HG03442 (cell line): Measurements from ENCODE around the gene CRYBG1.
"Not testable (repeated sequence)": the region's sequence is repeated elsewhere in the genome, so short reads cannot be mapped to it uniquely, and the experiment has no call there.

Source experiments
- ATAC-seq: cut with Tn5 transposase; IDR thresholded peaks from one replicate; pipeline ENCODE4 v1.9.1; 2021; ENCODE audit warnings: mild to moderate bottlenecking, moderate library complexity; ENCODE audit not compliant: unreplicated experiment

The CRYBG1 gene

DNA sequence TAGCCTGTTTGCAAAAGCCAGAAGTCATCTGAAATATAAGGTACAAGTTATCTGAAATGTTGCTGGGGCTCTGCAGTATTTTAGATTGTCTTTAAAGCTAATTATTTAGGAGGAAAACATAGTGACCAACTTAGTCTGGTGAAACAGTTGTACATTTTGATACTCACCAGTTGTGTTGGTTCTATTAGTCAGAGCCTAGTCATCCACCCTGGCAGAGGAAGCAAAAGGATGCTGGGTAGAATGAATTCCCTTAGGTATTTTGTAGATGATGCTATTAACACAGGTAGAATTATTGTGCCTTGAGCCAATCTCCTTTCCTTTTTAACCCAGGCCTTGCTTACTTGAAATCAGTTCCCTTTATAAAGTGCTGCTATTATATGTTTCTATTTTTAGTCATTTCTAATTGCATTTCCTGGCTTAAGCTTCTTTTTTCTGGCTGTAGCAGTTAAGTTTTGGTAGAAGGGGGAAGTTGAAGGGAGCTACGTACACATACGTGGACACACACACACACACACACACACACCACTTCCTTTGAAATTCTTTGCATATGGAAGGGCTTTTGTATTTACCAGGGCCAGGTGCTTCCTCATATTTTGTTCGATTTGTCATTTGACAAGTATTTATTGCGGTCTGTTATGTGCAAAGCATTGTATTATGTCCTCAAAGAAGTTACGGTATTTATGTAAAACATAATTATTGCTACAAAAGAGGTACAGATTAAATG, 186.3 kb downstream of the CRYBG1 start:
- no peak for ATAC-seq

DNA sequence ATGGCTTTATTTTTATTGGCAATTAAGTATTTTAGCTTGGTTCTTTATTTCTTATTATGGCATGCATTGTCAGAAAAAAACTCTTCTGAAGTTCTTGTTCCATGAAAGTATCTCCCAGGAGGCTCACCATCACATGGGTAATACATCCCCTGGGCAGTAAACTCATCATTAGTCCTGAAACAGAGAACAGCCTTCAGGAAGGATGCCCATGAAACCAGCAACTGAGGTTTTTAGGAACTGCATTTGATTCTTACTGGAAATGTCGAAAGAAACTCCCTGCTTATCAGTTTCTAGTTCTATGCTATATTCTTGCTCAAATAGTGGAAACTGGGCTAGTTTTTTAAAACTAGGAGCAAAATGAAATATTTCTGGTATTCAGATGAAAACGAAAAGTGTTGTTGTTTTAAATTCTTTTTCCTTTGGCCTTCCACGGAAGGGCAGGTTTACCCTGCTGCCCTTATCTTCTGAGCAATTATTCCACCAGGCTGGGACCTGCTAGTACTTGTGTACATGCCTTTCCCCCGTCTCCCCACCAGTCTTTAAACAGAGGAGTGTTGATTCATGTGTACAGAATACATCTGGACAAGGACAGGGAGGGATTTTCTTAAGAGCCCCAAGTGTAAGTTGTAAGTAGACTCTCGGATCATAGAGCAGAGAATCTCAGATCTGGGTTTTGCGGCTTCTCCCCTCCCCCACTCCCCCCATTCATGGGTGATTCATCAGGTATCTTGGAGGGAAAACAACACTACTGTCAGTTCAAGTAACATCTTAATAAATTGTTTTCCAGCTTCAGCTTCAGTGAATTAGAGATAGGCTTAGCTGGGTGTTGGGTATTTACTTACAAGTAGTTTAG, 187.3 kb downstream of the CRYBG1 start:
- ATAC-seq, result no peak

DNA sequence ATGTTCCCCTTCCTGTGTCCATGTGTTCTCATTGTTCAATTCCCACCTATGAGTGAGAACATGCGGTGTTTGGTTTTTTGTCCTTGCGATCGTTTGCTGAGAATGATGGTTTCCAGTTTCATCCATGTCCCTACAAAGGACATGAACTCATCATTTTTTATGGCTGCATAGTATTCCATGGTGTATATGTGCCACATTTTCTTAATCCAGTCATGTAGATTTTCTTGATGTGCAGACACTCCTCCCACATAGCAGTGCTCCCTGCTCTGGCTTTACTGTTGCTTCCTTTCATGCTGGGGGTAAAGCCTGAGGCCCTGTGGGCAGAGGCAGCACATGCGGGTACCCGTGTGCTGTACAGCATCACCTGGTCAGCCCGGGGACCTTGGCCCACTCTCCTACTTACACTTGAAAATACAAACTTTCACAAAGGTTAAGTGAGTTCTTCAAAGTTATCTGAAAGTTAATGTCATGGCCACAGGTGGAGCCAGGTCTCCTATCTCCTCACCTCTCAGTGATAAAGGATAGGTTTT, 188.5 kb downstream of the CRYBG1 start:
- ATAC-seq, result not testable (repeated sequence)

DNA sequence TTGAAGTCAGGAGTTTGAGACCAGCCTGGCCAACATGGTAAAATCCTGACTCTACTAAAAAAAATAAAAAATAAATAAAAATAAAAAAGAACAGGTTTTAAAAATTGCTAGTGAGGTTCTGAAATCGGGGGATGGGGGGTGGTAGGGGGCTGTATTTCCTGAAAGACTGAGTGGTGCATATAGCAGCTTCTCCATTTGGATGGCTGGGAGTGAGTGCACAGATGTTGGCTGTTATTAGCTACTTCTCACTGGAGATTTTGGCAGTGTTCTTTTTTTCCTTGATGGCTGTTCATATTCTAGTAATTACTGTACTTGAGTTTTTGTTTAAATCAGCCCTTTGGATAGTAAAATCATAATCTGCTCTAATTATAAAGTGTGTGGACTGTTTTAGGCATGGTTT, 189.0 kb downstream of the CRYBG1 start:
- ATAC-seq, result no peak

DNA sequence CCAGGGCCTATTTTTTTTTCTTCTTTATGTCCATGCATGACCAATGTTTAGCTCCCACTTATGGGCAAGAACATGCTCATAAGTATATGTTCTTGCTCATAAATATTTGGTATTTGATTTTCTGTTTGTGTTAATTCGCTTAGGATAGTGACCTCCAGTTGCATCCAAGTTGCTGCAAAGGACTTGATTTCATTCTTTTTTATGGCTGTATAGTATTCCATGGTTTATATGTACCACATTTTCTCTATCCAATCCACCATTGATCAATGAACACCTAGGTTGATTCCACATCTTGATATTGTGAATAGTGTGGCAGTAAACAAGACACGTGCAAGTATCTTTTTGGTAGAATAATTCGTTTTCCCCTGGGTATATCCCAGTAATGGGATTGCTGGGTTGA, 190.6 kb downstream of the CRYBG1 start:
- no peak for ATAC-seq

DNA sequence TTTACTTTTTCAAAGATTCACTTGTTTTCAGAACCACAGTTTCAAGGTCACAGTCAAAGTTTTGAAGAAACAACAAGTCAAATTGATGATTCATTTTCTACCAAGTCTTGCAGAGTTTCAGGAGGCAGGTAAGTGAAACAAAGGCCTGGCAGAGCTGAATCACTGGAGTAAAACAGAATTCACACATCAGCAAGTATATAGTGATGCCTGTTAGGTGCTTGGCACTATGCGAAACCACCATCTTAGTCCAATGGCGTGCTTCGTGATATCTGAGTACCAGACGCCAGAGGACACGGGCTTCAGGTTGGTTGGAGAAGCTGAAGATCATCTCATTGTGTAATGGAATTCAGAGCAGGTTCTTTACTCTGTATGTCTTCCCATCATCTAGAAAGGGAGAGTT, 192.9 kb downstream of the CRYBG1 start:
- ATAC-seq, result no peak

DNA sequence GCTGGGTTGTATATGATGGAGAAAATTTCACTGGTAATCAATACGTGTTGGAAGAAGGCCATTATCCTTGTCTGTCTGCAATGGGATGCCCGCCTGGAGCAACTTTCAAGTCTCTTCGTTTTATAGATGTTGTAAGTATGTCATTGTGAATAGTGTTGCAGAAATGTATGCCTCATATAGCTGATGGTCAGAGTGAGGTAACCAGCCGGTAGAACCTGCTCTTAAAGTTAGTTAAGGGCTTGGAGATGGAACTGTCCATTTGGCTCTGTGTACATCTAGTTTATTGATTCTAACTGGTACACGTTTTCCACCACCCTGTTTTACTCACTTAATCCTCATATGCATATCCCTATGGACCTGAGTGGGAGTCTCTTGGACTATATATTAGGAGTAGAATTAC, 195.2 kb downstream of the CRYBG1 start:
- no peak for ATAC-seq

DNA sequence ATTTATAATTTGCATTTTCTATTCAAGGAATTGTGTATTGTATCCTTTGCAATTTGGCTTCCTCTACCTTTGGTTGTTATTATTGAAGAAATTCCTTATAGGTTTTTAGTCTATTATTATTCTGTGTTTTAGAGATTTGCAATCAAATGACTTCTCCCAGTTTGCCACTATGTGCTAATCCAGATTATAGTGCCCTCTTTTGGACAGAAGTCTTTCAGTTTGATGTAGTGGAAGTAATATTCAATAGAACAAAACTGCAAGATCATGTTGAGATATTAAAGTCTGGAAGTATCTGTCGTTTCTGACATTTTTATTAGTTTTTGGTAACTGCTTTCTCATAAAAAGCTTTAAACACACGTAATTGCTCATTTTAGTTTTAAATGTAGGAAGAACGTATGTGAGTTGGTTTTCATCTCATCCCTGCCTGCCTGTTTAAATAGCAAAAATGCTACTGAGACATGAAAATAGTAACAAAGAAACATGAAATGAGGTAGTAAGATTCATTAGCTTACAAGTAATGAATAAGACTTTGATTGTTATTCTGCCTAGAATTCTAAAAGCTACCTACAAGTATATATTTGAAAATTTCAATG, 195.9 kb downstream of the CRYBG1 start:
- ATAC-seq, result no peak

DNA sequence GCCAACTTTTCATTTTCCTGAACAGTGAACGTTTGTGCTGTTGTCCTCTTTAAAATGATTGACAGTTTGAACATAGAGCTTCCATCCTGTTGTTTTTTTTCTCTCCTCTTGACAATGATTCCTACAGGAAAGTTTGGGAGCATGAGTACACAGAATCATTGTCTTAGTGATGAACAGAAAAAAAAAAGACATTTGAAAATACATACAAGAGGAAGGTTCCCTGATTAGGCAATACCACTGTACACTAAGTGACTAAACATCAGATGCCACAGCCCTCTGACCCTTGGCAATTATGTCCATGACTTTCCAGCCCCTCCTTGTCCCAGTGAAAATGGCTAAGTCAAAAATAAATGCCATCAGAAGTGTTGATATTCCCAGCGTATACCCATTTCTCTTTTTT, 197.3 kb downstream of the CRYBG1 start:
- ATAC-seq, result no peak

DNA sequence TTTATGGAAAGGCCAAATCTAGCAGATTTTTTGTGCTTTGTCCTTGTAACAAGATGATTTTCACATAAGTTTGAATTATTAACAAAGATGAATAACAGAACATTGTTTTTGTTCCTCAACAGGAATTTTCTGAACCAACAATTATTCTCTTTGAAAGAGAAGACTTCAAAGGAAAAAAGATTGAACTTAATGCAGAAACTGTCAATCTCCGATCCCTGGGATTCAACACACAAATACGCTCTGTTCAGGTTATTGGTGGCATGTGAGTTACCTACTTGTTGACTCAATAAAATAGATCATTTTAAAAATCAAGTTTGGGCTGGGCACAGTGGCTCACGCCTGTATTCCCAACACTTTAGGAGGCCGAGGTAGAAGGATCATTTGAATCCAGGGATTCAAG, 197.8 kb downstream of the CRYBG1 start:
- no peak for ATAC-seq

DNA sequence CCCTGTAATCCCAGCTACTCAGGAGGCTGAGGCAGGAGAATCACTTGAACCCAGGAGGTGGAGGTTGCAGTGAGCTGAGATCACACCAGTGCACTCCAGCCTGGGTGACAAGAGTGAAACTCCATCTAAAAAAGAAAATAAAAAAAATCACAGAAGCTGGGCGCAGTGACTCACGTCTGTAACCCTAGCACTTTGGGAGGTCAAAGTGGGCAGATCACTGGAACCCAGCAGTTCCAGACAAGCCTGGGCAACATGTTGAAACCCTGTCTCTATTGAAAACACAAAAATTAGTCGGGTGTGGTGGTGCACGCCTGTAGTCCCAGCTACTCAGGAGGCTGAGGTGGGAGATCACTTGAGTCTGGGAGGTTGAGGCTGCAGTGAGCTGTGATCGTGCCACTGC, 199.1 kb downstream of the CRYBG1 start:
- ATAC-seq, result not testable (repeated sequence)

DNA sequence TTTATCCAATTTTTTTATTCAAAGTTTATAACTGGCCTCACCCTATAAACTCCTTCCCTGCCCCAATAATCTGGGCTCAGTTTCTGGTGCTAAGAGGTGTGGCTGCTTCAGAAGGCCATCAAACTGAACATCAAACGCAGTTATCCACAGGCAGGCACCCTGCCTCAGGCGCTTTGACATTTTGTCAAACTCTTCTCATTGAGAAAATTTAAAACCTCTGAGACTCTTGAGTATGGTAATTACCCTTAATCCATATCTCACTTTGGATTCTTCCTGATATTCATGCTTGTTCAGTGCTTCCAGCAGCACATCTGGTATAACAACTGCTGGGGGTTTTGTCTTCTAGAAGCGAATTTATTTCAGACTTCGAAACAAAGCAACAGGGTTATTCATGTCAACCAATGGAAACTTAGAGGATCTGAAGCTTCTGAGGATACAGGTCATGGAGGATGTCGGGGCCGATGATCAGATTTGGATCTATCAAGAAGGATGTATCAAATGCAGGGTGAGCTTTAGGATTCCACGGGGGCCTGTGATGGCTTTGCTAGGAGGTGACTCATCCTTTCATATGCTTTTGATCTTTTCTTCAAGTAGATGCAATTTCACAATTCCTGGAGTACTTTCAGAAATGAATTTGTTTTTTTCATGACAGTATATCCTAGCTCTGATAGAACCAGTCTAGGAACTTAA, 200.6 kb downstream of the CRYBG1 start:
- no peak for ATAC-seq

DNA sequence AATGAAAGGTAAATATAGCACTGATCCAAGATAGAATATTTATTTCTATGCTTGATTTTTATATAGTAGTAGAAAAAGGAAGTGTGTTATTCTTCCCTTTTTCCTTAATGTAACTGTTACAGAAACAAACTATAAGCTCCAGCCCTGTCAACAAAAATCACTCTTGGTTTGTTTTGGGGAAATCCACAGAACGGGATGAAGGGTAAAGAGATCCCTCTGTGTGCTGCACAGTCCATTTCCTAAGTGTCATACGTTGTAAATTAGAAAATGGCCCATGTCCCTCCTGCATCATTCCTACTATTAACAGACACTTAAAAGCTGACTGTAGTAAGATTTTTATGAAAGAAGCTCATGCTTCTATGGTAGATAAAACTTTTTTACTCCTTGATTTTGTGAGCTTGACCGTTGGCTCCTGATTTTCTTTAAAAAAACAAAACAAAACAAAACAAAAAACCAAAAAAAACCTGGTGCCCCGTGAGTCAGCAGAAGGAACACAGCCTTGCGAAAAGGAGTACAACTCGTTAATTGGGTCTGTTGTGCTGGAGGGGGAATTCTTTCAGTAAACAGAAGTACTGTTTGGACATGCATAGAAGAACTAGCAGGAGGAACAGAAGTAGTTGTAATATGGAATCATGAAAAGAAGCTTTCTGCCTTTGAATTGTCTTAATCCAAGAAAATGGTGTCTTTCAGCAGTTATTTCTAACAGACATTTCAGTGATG, 201.3 kb downstream of the CRYBG1 start:
- ATAC-seq, result no peak

DNA sequence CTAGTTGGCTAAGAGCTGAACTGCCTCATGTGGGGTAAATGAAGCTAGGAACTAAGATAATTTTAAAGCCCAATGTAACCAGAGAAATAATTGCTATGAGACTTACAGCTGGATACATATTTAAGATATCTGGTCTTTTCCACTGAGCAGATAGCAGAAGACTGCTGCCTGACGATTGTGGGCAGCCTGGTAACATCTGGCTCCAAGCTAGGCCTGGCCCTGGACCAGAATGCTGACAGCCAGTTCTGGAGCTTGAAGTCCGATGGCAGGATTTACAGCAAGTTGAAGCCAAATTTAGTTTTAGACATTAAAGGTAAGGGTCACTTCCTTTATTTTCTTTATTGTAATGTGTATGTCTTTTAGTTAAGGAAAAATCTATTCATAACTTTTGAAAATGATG, 203.1 kb downstream of the CRYBG1 start:
- no peak for ATAC-seq

DNA sequence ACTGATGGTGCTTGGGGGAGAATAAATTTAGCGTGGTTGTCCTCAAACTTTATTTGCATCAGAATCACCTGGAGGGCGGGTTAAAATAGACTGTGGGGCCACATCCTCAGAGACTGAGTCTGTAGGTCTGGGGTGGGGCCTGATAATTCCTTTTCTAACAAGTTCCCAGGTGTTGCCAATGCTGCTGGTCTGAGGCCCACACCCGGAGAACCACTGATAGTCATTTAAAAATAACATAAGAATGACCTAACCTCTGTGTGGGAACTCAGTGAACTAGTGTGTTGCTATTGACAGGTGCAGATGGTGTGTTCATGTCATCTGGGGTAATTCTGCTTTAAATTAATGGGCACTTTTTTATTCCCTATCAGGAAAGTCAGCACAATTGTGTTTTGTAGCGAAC, 204.0 kb downstream of the CRYBG1 start:
- ATAC-seq, result no peak

DNA sequence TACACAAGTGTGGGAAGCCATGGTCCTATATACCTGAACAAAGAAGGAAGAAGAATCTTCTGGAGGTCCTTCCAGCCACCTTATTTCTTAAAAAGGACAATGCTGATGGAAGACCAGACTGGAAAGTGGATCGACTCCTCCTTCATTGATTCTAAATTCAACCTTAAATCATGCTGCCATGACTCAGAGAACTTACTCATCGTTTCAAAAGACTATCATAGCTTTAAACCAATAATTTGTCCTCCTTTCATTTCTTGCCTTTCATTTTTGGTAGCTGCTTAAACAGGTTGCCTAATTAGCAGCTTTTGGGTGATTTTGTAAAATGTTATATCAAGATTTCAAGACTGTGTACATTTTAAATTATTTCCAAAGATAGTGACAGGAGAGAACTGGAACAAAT, 208.0 kb downstream of the CRYBG1 start:
- no peak for ATAC-seq

DNA sequence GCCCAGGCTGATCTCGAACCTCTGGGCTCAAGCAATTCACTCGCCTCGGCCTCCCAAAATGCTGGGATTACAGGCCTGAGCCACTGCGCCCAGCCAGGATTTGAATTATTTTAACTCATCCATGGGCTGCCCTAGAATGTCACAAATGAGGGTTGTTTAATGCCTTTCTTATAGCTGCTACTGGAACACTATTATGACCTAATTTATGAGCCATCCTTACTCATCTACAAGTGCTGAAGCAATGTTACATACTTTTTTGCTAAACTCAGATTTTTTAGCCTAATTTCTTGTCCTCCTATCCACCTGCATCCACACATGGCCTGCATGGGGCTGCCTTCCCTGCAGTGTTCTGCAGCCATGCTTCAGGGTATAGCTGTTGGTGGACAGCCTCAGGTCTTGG, 208.9 kb downstream of the CRYBG1 start:
- ATAC-seq, result no peak

DNA sequence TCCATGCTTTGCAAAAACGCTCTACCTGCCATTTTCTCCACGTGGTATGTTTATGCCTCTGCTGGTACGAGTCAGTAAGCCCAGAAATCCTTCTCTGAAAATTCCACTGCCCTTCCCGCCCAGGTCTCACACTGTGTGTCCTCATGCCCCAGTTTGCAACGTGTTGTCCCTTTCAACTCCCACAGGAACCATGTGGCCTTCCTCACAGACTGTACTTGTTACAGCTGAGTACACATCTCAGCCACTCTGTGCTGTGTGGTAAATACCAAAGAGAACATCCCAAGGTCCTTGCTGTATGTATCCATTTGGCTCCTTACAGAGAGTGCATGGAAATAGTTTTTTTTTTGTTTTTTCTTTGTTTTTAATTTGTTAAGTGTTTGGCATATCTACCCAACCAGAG, 211.9 kb downstream of the CRYBG1 start:
- ATAC-seq, result no peak

DNA sequence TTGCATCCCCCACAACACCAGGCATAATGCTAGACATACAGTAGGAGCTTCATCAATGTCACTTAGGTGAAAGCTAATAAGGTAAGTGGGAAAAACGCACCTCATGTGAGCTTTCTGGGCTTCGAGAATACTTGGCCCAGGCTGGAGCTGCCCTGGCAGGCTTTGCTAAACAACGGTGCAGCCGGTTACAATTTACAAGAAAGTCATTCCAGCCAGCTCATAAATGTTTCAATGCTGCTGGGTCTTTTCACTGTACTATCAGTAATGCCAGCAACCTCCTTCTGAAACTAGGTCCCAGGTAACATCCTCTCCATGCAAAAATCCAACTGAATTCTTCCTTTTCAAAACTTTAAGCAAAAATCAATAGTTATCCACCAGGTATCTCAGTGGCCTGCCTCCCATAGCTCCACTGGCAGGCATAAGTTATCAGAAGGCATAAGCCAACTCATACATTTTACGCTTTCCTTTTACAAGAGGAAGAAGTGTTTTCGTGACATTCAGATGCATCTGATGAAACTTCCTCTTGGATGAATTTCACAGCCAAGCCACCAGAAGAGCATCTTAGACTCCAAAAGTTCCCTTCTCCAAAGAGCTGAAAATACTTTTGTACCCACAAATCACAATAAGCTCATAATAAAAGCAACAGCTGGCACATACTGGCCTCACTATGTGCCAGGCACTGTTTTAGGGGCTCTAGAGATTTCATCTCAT, 212.5 kb downstream of the CRYBG1 start:
- no peak for ATAC-seq
